Calu3 (cell line): ENCODE measurements around the gene AEBP2. TPM values are rescaled to one million over a fixed set of nuclear protein-coding genes. Genes with fewer than 3 reads are reported as not detected.

Experiments
- BruUV-seq: library from RNA; stranded (reverse); fragments of 400-500 nt; replicated peaks from 2 replicates; lab custom pipeline; 2021; lab: Mats Ljungman, UMichigan
- CTCF ChIA-PET: fragments of 300-600 bp; sonication (Branson Sonifier 250); formaldehyde crosslinking; loops from one replicate; lab custom pipeline; 2022; ENCODE audit warnings: antibody characterized with exemption; lab: Charles Lee
- DNase-seq: peaks from one replicate; pipeline ENCODE4 v3.0.0; 2022
- H3K27ac Mint-ChIP-seq: one replicate; pipeline ENCODE4 v1.8.0; 2022; ENCODE audit warnings: mixed read lengths; ENCODE audit not compliant: unreplicated experiment
- H3K27me3 Mint-ChIP-seq: one replicate; pipeline ENCODE4 v1.8.0; 2022; ENCODE audit warnings: mixed read lengths; ENCODE audit not compliant: unreplicated experiment
- H3K36me3 Mint-ChIP-seq: one replicate; pipeline ENCODE4 v1.8.0; 2022; ENCODE audit warnings: mild to moderate bottlenecking, moderate library complexity, mixed read lengths; ENCODE audit not compliant: insufficient read depth, unreplicated experiment
- H3K4me1 Mint-ChIP-seq: one replicate; pipeline ENCODE4 v1.8.0; 2022; ENCODE audit warnings: mild to moderate bottlenecking, low read depth, mixed read lengths; ENCODE audit not compliant: unreplicated experiment
- H3K4me3 Mint-ChIP-seq: one replicate; pipeline ENCODE4 v1.8.0; 2022; ENCODE audit warnings: mild to moderate bottlenecking, low read depth, moderate library complexity, mixed read lengths; ENCODE audit not compliant: unreplicated experiment
- H3K9me3 Mint-ChIP-seq: one replicate; pipeline ENCODE4 v1.8.0; 2022; ENCODE audit warnings: low read depth, mixed read lengths; ENCODE audit not compliant: unreplicated experiment
- CTCF ChIP-seq: fragments of 200-600 bp; IDR thresholded peaks from one replicate; pipeline ENCODE4 v1.8.0; 2022; ENCODE audit warnings: antibody characterized with exemption; ENCODE audit not compliant: unreplicated experiment
- intact Hi-C: fragments of 100-400 bp; cut with micrococcal nuclease; formaldehyde crosslinking; loops from one replicate; pipeline ENCODE4 v1.10.0; 2022; ENCODE audit not compliant: unreplicated experiment
- total RNA-seq: library from RNA; stranded (reverse); gene quantifications from 2 replicates; pipeline ENCODE4 v1.2.3, GENCODE V29; 2022

The AEBP2 gene
- total RNA-seq, 1 experiment from 2014 or later, result 53.6 TPM

- peak overlapping the region; percentile 42 for H3K27ac Mint-ChIP-seq
- peaks cover 10% of the 10 kb centered on the region for H3K4me1 Mint-ChIP-seq
- DNase-seq, result peak; percentile 85
- no peaks in the 10 kb centered on the region for H3K36me3 Mint-ChIP-seq
- peaks cover 3% of the 10 kb centered on the region for H3K9me3 Mint-ChIP-seq
- CTCF ChIA-PET, result interaction anchor here (1.0 kb wide), 1 partner anchor 21 kb away, joined by 3 read pairs; no protein-coding TSS in a partner anchor
- TF ChIP-seq CTCF, result no peak
- no peak overlapping the region for H3K4me3 Mint-ChIP-seq
- no TSS peak for BruUV-seq
- intact Hi-C loops, result no loop called here
- H3K27me3 Mint-ChIP-seq, result no peaks in the 10 kb centered on the region
Measured at GRCh38 chr12:19402743-19403431, 36.4 kb upstream of the AEBP2 start.

GRCh38 chr12:19404242-19404880 is 34.9 kb upstream of the AEBP2 start:
- CTCF ChIA-PET, result no interaction called here
- no peaks in the 10 kb centered on the region for H3K36me3 Mint-ChIP-seq

GRCh38 chr12:19409376-19409775 is 29.9 kb upstream of the AEBP2 start:
- intact Hi-C loops, result no loop called here
- no peaks in the 10 kb centered on the region for H3K27me3 Mint-ChIP-seq
- TF ChIP-seq CTCF, result no peak
- H3K9me3 Mint-ChIP-seq, result no peaks in the 10 kb centered on the region
- CTCF ChIA-PET, result no interaction called here
- DNase-seq, result no peak
- BruUV-seq, result no TSS peak
- H3K36me3 Mint-ChIP-seq, result no peaks in the 10 kb centered on the region
- H3K4me1 Mint-ChIP-seq, result no peaks in the 10 kb centered on the region
- H3K27ac Mint-ChIP-seq, result no peak overlapping the region
- H3K4me3 Mint-ChIP-seq, result no peak overlapping the region

More at GRCh38 chr12:19404242-19404880, 34.9 kb upstream of the AEBP2 start:
- Mint-ChIP-seq H3K9me3 (peaks cover 3% of the 10 kb centered on the region), H3K4me1 (peaks cover 10% of the 10 kb centered on the region), H3K27ac (no peak overlapping the region), H3K4me3 (no peak overlapping the region), H3K27me3 (no peaks in the 10 kb centered on the region)
- no peak for DNase-seq
- no peak for TF ChIP-seq CTCF
- no TSS peak for BruUV-seq
- intact Hi-C loops, result no loop called here

- no peaks in the 10 kb centered on the region for H3K36me3 Mint-ChIP-seq
- H3K4me3 Mint-ChIP-seq, result no peak overlapping the region
- no peak overlapping the region for H3K27ac Mint-ChIP-seq
- CTCF ChIA-PET, result no interaction called here
- no peak for DNase-seq
- intact Hi-C loops, result no loop called here
- no peak for TF ChIP-seq CTCF
- H3K4me1 Mint-ChIP-seq, result no peaks in the 10 kb centered on the region
- no peaks in the 10 kb centered on the region for H3K27me3 Mint-ChIP-seq
- BruUV-seq, result no TSS peak
- no peaks in the 10 kb centered on the region for H3K9me3 Mint-ChIP-seq
Measured at GRCh38 chr12:19410211-19410610, 29.1 kb upstream of the AEBP2 start.
